H9 (cell line): ENCODE measurements around the gene ANKMY2. TPM values are rescaled to one million over a fixed set of nuclear protein-coding genes. Genes with fewer than 3 reads are reported as not detected.

Experiments
- DNase-seq: peaks from one replicate; pipeline ENCODE4 v3.0.0-alpha.2; 2017
- H2AFZ ChIP-seq: one replicate; pipeline ENCODE4 v1.6.1; 2013; ENCODE audit warnings: mild to moderate bottlenecking, low read length, control low read depth, moderate library complexity
- H2AK5ac ChIP-seq: 2 replicates; pipeline ENCODE4 v1.6.1; 2013; ENCODE audit warnings: low read length, control low read depth, mixed read lengths; ENCODE audit not compliant: insufficient read length
- H2BK120ac ChIP-seq: one replicate; pipeline ENCODE4 v1.6.1; 2013; ENCODE audit warnings: low read depth, mild to moderate bottlenecking, low read length, control low read depth, inconsistent platforms; ENCODE audit not compliant: poor library complexity, severe bottlenecking
- H2BK12ac ChIP-seq: 2 replicates; pipeline ENCODE4 v1.6.1; 2013; ENCODE audit warnings: low read length, control low read depth, mixed read lengths, low read depth; ENCODE audit not compliant: insufficient read length
- H2BK15ac ChIP-seq: 2 replicates; pipeline ENCODE4 v1.6.1; 2013; ENCODE audit warnings: low read depth, low read length, control low read depth
- H2BK20ac ChIP-seq: one replicate; pipeline ENCODE4 v1.6.1; 2013; ENCODE audit warnings: low read depth, mild to moderate bottlenecking, low read length, control low read depth, inconsistent platforms; ENCODE audit not compliant: poor library complexity, severe bottlenecking
- H2BK5ac ChIP-seq: 2 replicates; pipeline ENCODE4 v1.6.1; 2013; ENCODE audit warnings: low read length, control low read depth, mixed read lengths; ENCODE audit not compliant: insufficient read length
- H3K14ac ChIP-seq: 2 replicates; pipeline ENCODE4 v1.6.1; 2013; ENCODE audit warnings: low read length, control low read depth; ENCODE audit not compliant: insufficient read depth
- H3K18ac ChIP-seq: 2 replicates; pipeline ENCODE4 v1.6.1; 2013; ENCODE audit warnings: low read depth, mild to moderate bottlenecking, mixed read lengths, low read length, control low read depth; ENCODE audit not compliant: insufficient read length
- H3K23ac ChIP-seq: 2 replicates; pipeline ENCODE4 v1.6.1; 2013; ENCODE audit warnings: low read length, control low read depth, mixed read lengths, low read depth; ENCODE audit not compliant: insufficient read length
- H3K23me2 ChIP-seq: 2 replicates; pipeline ENCODE4 v1.6.1; 2013; ENCODE audit warnings: low read depth, mild to moderate bottlenecking, mixed read lengths, low read length, control low read depth; ENCODE audit not compliant: insufficient read length, poor library complexity, severe bottlenecking
- H3K27ac ChIP-seq: 2 replicates; pipeline ENCODE4 v1.5.1; 2013; ENCODE audit warnings: low read length, control low read depth, mixed read lengths, low read depth; ENCODE audit not compliant: insufficient read length
- H3K27me3 ChIP-seq: 2 replicates; pipeline ENCODE4 v1.6.1; 2013; ENCODE audit warnings: low read length, control low read depth, inconsistent platforms; ENCODE audit not compliant: insufficient read depth
- H3K4ac ChIP-seq: 2 replicates; pipeline ENCODE4 v1.6.1; 2013; ENCODE audit warnings: low read depth, mild to moderate bottlenecking, control low read depth, inconsistent platforms, low read length, moderate library complexity
- H3K4me1 ChIP-seq: 2 replicates; pipeline ENCODE4 v1.6.1; 2013; ENCODE audit warnings: low read length, control low read depth, inconsistent platforms; ENCODE audit not compliant: insufficient read depth
- H3K4me2 ChIP-seq: 2 replicates; pipeline ENCODE4 v1.6.1; 2013; ENCODE audit warnings: low read length, control low read depth, mixed read lengths; ENCODE audit not compliant: insufficient read length, insufficient read depth
- H3K56ac ChIP-seq: 2 replicates; pipeline ENCODE4 v1.6.1; 2013; ENCODE audit warnings: low read depth, mild to moderate bottlenecking, mixed read lengths, low read length, control low read depth; ENCODE audit not compliant: insufficient read length
- H3K79me1 ChIP-seq: 2 replicates; pipeline ENCODE4 v1.6.1; 2013; ENCODE audit warnings: low read depth, mild to moderate bottlenecking, moderate library complexity, low read length, control low read depth, inconsistent platforms; ENCODE audit not compliant: insufficient read depth, poor library complexity, severe bottlenecking
- H3K79me2 ChIP-seq: 2 replicates; pipeline ENCODE4 v1.6.1; 2013; ENCODE audit warnings: low read length, control low read depth, inconsistent platforms; ENCODE audit not compliant: insufficient read depth
- H3K9ac ChIP-seq: 2 replicates; pipeline ENCODE4 v1.6.1; 2013; ENCODE audit warnings: low read length, control low read depth, mixed read lengths; ENCODE audit not compliant: insufficient read length; ENCODE audit errors: extremely low read depth
- H3K9me3 ChIP-seq: one replicate; pipeline ENCODE4 v1.6.1; 2013; ENCODE audit warnings: low read depth, low read length, inconsistent platforms; ENCODE audit not compliant: control insufficient read depth
- H3T11ph ChIP-seq: one replicate; pipeline ENCODE4 v1.6.1; 2013; ENCODE audit warnings: mild to moderate bottlenecking, low read length, control low read depth, inconsistent platforms
- H4K20me1 ChIP-seq: one replicate; pipeline ENCODE4 v1.6.1; 2013; ENCODE audit not compliant: control insufficient read depth, insufficient read length, insufficient read depth
- H4K5ac ChIP-seq: 2 replicates; pipeline ENCODE4 v1.6.1; 2013; ENCODE audit warnings: low read depth, mild to moderate bottlenecking, mixed read lengths, low read length, control low read depth; ENCODE audit not compliant: insufficient read length
- H4K8ac ChIP-seq: replicated peaks from 2 replicates; pipeline ENCODE4 v1.6.1; 2013; ENCODE audit warnings: low read length, control low read depth, mixed read lengths, low read depth; ENCODE audit not compliant: insufficient read length
- H4K91ac ChIP-seq: 2 replicates; pipeline ENCODE4 v1.6.1; 2013; ENCODE audit warnings: low read depth, mild to moderate bottlenecking, moderate library complexity, mixed read lengths, low read length, control low read depth; ENCODE audit not compliant: insufficient read length
- H3K27ac Mint-ChIP-seq, 3 experiments: 2 replicates in 2 of 3; 3 replicates in 1 of 3; pipeline ENCODE4 v1.8.0; 2020 to 2021; ENCODE audit warnings: mixed read lengths in 3 of 3, mild to moderate bottlenecking in 1 of 3, moderate library complexity in 1 of 3
- H3K27me3 Mint-ChIP-seq: 2 replicates; pipeline ENCODE4 v1.8.0; 2021; ENCODE audit warnings: low read depth, mild to moderate bottlenecking, moderate library complexity, mixed read lengths
- H3K36me3 Mint-ChIP-seq, 3 experiments: 2 replicates in 2 of 3; 3 replicates in 1 of 3; pipeline ENCODE4 v1.8.0; 2020 to 2021; ENCODE audit warnings: low read depth in 3 of 3, mixed read lengths in 3 of 3; ENCODE audit not compliant: insufficient read depth in 1 of 3
- H3K4me1 Mint-ChIP-seq, 2 experiments: 2 replicates each; pipeline ENCODE4 v1.8.0; 2020; ENCODE audit warnings: mixed read lengths in 2 of 2
- H3K4me3 Mint-ChIP-seq, 2 experiments: 2 replicates in 1 of 2; 3 replicates in 1 of 2; pipeline ENCODE4 v1.8.0; 2020 to 2021; ENCODE audit warnings: mild to moderate bottlenecking in 2 of 2, mixed read lengths in 2 of 2, moderate library complexity in 1 of 2
- H3K9me3 Mint-ChIP-seq, 2 experiments: 2 replicates in 1 of 2; 3 replicates in 1 of 2; pipeline ENCODE4 v1.8.0; 2020; ENCODE audit warnings: mild to moderate bottlenecking in 2 of 2, mixed read lengths in 2 of 2, moderate library complexity in 1 of 2
- CTCF ChIP-seq: fragments of 200-600 bp; sonication (generic); conservative IDR thresholded peaks from 3 replicates; pipeline ENCODE4 v1.8.0; 2021; ENCODE audit warnings: antibody characterized with exemption, mild to moderate bottlenecking
- WGBS: extraction: QIAGEN DNeasy Blood & Tissue Kit; methylation state at CpG from one replicate; pipeline ENCODE4 v1.1.7; 2013; ENCODE audit warnings: missing lambda C conversion rate, low lambda C conversion rate, mixed read lengths; ENCODE audit not compliant: insufficient read length; ENCODE audit errors: extremely low coverage; 5-methylcytosine and 5-hydroxymethylcytosine counted together
- total RNA-seq: library from RNA; stranded (reverse); gene quantifications from 2 replicates; pipeline ENCODE4 v1.2.1, GENCODE V29; 2021

ANKMY2 gene
- total RNA-seq, 1 experiment from 2014 or later: 12.7 TPM

- Histone ChIP-seq H2BK5ac (no peak overlapping the region), H3K9me3 (no peaks in the 10 kb centered on the region), H3K4me1 (no peaks in the 10 kb centered on the region), H2BK12ac (no peak overlapping the region), H3T11ph (no peak overlapping the region), H3K79me1 (no peaks in the 10 kb centered on the region), H3K23ac (no peak overlapping the region), H3K56ac (no peak overlapping the region), H3K27me3 (no peaks in the 10 kb centered on the region), H3K4ac (no peak overlapping the region), H2BK15ac (no peak overlapping the region), H3K9ac (no peak overlapping the region), H2AK5ac (no peak overlapping the region), H3K14ac (no peak overlapping the region), H4K8ac (no peak overlapping the region), H3K4me2 (no peak overlapping the region), H4K5ac (no peak overlapping the region), H4K20me1 (no peaks in the 10 kb centered on the region), H4K91ac (no peak overlapping the region), H2AFZ (no peak overlapping the region), H3K27ac (no peak overlapping the region), H3K18ac (no peak overlapping the region), H2BK20ac (no peak overlapping the region), H3K79me2 (no peaks in the 10 kb centered on the region), H3K23me2 (no peaks in the 10 kb centered on the region), H2BK120ac (no peak overlapping the region)
- peaks cover 17 to 44% (median 29%) of the 10 kb centered on the region in 3 experiments; a peak in 6 of 7 replicates for H3K36me3 Mint-ChIP-seq
- peak overlapping the region in 2 of 3 experiments; percentile 75 to 90; a peak in 3 of 7 replicates for H3K27ac Mint-ChIP-seq
- peaks cover 6% of the 10 kb centered on the region in 2 experiments for H3K4me1 Mint-ChIP-seq
- no peak overlapping the region for H3K4me3 Mint-ChIP-seq
- no peaks in the 10 kb centered on the region for H3K9me3 Mint-ChIP-seq
- TF ChIP-seq CTCF: no peak
- DNase-seq: no peak
- no peaks in the 10 kb centered on the region for H3K27me3 Mint-ChIP-seq
- no CpG with 5 or more reads among the region's 2 CpGs for WGBS
Measured at GRCh38 chr7:16688249-16688648, 42.7 kb upstream of the ANKMY2 start.
